Measurements from ENCODE around the gene TRAPPC10. TPM values are rescaled to one million over a fixed set of nuclear protein-coding genes. Genes with fewer than 3 reads are reported as not detected.
A peak's percentile ranks its signal among the peaks of the same experiment; 100 is the strongest.

The TRAPPC10 gene
- total and polyA plus RNA-seq, 9 of the 15 experiments (the other 6 are each of a cell fraction or from before 2014, with no cell fraction given): 1.1 to 33.8 (median 24.3) TPM

DNA sequence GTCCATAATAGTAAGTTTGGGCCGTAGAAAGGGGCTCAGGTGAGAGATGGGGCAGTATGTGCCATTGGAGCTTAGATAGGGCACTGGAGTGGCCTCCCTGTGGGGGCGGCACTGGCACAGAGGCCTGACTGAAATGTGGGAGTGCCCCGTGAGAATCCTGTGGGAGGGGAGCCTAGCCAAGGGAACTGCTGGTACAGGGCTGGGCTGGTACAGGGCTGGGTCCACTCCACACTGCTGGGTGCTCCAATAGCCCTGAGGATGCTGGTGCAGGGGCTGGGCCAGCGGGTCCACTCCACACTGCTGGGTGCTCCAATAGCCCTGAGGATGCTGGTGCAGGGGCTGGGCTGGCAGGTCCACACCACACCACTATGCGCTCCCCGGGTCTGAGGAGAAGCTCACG is 50.3 kb downstream of the TRAPPC10 start:
- Histone ChIP-seq H4K20me1 (replicated peaks; ENCODE audit: control insufficient read depth, insufficient read depth, low read length) (no peaks in the 10 kb centered on the region), H3K9ac (ENCODE audit: insufficient read depth in 1 of 2, low read depth in 2 of 2, low read length in 2 of 2) (peak overlapping the region in 1 of 2 experiments; percentile 45; a peak in 1 of 4 replicates), H3K79me2 (ENCODE audit: control insufficient read depth, insufficient read depth, low read length) (no peaks in the 10 kb centered on the region), H3K27me3 (ENCODE audit: control insufficient read depth in 2 of 2, insufficient read depth in 2 of 2, low read length in 2 of 2) (no peaks in the 10 kb centered on the region), H3K4me2 (ENCODE audit: insufficient read depth, low read length) (no peak overlapping the region), H3K4me1 (replicated peaks in 1 of 2; ENCODE audit: control insufficient read depth in 2 of 2, insufficient read depth in 2 of 2, low read length in 2 of 2) (peaks cover 3 to 10% of the 10 kb centered on the region in 2 experiments; a peak in 4 of 5 replicates), H2AFZ (ENCODE audit: low read depth, low read length) (no peak overlapping the region), H3K9me1 (ENCODE audit: control insufficient read depth, insufficient read depth, low read length) (no peaks in the 10 kb centered on the region), H3K27ac (ENCODE audit: extremely low read depth, low read depth, low read length) (no peak overlapping the region), H3K4me3 (no peak overlapping the region), H3K9me3 (replicated peaks; ENCODE audit: control insufficient read depth, insufficient read depth, low read depth, low read length) (no peaks in the 10 kb centered on the region), H3K36me3 (ENCODE audit: control insufficient read depth, insufficient read depth, low read length) (peaks cover 86% of the 10 kb centered on the region)
- ATAC-seq (no peak; the same call in 2 of the 3 replicates), DNase-seq (ENCODE audit: extremely low read depth in 1 of 4, low spot score in 3 of 4) (no peak), FAIRE-seq (no peak)
- TF ChIP-seq NCOA4 (IDR thresholded peaks at IDR 0.05; ENCODE audit: partially characterized antibody) (no peak), ZC3H11A (IDR thresholded peaks at IDR 0.05; ENCODE audit: low read depth, low read length) (no peak), KHSRP (IDR thresholded peaks at IDR 0.05) (no peak), POLR2G (IDR thresholded peaks at IDR 0.05; ENCODE audit: low read depth, low read length) (peak; percentile 54), ZBTB49 (CRISPR knock-in tag; IDR thresholded peaks at IDR 0.05; ENCODE audit: borderline replicate concordance) (no peak)
- no TSS peak for BruUV-seq (replicated peaks)
- in situ Hi-C loops (cut with MboI) (no loop called here), intact Hi-C loops (cut with micrococcal nuclease) (no loop called here)
- ChIA-PET POLR2A (interaction anchor here (0.9 to 2.7 kb wide), 2 partner anchors 11 to 12 kb away, joined by 3 to 9 read pairs; no protein-coding TSS in a partner anchor), CTCF (ENCODE audit: low intra/inter-chr PET ratio) (no interaction called here)
- 90% methylated on average over 7 of the region's 7 CpGs for WGBS (ENCODE audit: insufficient coverage, low coverage, missing lambda C conversion rate)

All from K562 (cell line).